Measurements from ENCODE around the gene WDR18.

The WDR18 gene

GRCh38 chr19:984165-984967 lies at the start of gene WDR18:
Gene WDR18, plus strand, starts transcription at chr19:984345. Its CDS starts 9 bp downstream, at chr19:984354.
- DNase-seq (ENCODE audit: low read depth in 2 of 2), result peak; percentile 79 to 84

GRCh38 chr19:934865-935479 lies 49.2 kb upstream of the WDR18 start:
- no peak for DNase-seq (ENCODE audit: low read depth in 2 of 2)

DNA sequence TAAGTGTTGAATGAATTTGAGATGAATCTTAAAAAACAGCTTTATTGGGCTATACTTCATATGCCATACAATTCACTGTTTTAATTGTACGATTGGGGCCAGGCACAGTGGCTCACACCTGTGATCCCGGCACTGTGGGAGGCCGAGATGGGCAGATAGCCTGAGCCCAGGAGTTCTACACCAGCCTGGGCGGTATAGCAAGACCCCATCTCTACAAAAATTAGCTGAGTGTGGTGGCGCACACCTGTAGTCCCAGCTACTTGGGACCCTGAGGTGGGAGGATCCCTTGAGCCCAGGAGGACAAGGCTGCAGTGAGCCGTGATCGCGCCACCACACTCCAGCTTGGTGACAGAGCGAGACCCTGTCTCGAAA lies 48.0 kb upstream of the WDR18 start:
- no peak for DNase-seq (ENCODE audit: low read depth in 2 of 2)

GRCh38 chr19:937259-937694 lies 46.9 kb upstream of the WDR18 start:
- DNase-seq (ENCODE audit: low read depth in 2 of 2), result peak; percentile 40 to 51

DNA sequence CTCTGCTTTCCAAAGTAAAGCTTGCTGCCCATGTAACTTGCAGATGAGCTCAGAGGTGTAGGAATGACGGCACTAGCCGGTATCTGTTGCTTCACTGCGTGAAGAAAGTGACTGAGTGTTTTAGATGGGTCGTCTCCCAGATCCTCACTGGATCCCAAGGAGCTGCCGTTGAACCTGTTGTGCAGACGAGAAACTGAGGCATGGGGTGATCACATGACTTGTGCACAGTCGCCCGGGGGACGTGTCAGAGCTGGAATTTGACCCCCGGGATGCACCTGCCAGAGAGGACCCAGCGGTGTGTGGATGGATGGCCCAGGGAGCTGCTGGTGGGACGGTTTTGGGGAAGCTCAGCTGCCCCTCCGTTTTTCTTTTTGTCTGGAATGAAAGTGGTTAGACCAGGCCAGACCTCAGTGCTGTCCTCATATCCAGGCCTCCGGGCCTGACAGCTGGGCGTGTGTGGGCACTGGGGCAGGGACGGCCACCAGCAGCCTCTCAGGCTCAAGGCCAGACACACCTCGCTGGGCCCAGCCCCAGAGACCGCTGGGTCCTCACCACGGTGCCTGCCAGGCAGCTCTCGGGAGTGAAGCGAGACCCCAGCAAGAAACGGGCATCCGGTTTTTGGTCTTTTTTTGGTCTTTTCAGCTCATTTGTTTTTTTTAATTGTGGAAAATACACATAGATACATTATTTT lies 45.8 kb upstream of the WDR18 start:
- DNase-seq (ENCODE audit: low read depth in 2 of 2), result no peak

DNA sequence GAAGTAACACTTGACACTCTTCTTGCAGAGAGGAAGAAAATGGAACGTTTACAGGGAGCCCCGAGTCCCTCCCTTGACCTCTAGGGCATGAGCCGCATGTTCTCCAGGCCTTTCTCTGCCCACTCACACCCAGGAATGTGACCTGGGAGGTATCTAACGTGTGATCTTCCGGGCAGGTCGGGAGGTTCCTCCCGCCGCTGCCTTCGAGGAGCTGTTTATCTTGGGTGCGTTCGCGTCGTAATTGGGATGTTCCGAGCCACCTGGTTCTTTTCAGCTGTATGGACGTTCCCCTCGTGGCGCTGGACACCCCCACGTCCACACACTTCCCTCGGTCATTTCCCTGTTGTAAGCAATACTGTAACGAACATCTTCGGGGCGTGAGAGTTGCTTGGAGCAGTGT lies 44.7 kb upstream of the WDR18 start:
- no peak for DNase-seq (ENCODE audit: low read depth in 2 of 2)

DNA sequence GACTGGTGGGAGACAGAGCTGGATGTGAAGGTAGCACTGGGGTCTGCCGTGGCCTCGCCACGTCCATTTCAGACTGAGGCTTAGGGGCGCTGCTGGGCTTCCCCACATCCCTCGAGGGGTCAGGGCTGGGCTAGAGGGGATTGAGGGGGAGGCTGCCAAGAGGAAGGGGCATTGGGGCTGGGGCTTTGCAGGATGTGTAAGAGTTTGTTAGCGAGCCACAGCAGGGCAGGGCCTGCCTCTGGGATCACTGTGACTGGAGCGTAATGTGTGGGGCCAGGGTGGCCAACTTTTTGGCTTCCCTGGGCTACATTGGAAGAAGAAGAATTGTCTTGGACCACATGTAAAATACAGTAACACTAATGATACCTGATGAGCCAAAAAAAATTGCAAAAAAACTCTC lies 44.2 kb upstream of the WDR18 start:
- no peak for DNase-seq (ENCODE audit: low read depth in 2 of 2)

- peak; percentile 28 to 40 for DNase-seq (ENCODE audit: low read depth in 2 of 2)
Measured at GRCh38 chr19:940591-941291, 43.4 kb upstream of the WDR18 start.

DNA sequence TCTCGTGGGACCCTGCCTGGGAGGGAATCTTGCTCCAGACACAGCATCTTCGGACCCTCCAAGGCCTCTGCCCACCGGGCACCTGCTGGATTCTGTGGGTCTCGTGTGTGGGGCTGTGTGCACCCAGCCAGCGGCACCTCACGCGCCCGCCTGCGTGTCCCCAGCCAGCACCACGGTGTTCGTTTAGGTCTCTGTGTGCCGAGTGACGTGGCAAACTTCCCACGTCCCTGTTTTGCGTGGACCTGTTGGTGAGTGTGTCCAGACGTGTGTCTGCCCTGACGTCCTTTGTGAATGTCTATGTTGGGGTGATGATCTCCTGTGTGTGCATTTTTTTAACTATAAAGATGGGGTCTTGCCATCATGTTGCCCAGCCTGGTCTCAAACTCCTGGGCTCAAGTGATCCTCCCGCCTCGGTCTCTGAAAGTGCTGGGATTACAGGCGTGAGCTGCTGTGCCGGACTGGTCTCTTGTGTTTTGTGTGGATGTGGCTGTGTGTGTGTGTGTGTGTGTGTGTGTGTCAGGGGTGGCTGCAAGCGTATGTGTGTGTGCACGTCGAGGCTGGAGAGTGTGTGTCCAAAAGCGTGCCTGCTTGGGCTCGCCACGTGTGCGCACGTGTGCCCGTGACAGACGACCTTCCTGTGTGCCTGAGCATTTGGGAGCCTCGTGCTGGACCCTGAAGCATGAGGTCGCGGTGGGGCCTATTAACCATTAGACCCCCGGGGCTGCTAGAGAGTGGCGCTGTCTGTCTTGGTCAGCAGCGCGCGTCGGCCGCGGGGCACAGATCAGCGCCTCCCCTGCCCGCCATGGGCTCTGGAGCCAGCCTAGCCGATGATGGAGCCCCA lies 42.6 kb upstream of the WDR18 start:
- no peak for DNase-seq (ENCODE audit: low read depth in 2 of 2)

- no peak for DNase-seq (ENCODE audit: low read depth in 2 of 2)
Measured at GRCh38 chr19:942133-942645, 42.0 kb upstream of the WDR18 start.

DNA sequence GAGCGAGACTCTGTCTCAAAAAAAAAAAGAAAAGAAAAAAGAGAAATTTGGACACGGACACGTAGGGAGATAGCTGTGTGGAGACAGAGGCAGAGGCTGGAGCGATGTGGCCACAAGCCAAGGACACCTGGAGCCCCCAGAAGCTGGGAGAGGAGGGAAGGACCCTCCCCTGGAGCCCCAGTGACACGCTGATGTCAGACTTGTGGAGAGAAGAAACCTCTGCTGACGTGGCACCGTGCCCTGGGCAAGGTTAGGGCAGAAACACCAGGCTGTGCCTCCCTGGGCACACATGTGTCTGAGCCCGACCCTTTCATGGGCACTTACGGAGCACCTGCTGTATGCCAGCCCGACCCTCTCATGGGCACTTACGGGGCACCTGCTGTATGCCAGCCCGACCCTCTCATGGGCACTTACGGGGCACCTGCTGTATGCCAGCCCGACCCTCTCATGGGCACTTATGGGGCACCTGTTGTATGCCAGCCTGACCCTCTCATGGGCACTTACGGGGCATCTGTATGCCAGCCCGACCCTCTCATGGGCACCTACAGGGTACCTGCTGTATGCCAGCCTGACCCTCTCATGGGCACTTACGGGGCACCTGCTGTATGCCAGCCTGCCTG lies 40.5 kb upstream of the WDR18 start:
- DNase-seq (ENCODE audit: low read depth in 2 of 2), result no peak

DNA sequence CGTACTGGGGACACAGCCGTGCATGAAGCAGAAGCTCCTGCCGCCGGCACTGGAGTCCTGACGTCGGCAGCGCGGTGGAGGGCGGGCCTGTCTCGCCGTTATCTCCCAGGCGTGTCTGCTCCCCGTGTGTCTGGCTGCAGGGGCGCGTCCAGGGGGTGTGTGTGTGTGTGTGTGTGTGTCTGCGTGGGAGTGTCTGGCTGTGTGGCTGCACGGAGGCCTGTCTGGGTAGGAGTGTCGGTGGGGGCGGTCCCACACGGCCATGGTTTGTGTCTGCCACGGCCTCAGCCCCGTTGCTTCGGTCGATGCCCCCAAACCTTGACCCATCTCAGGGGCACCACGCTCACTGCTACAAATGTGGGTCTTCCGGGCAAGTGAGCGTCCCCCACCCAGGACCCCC lies 40.0 kb upstream of the WDR18 start:
- no peak for DNase-seq (ENCODE audit: low read depth in 2 of 2)

DNA sequence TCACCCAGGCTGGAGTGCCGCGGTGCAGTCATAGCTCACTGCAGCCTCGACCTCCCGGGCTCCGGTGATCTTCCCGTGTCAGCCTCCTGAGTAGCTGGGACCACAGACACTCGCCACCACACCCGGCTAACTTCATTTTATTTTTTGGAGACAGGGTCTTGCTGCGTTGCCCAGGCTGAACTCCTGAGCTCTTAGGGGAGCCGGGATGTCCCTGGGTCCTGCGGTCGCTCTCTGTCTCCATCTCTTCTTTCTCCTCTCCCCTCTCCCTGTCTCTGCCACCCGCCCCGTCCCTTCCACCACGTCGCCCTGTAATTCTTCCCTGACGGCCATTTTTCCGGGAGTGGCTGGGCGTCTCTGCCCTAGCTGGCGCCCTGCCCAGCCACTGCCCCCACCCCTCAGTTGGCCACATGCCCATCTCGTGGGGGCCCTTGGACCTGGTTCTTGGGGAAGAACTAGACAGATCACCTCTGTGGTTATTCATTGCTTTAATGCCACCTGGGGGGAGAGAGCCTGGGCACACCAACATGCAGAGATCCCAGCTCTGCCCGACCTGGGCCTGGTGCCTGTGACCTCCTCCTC lies 39.4 kb upstream of the WDR18 start:
- DNase-seq (ENCODE audit: low read depth in 2 of 2), result no peak

GRCh38 chr19:945401-946252 lies 38.5 kb upstream of the WDR18 start:
- no peak for DNase-seq (ENCODE audit: low read depth in 2 of 2)

- no peak for DNase-seq (ENCODE audit: low read depth in 2 of 2)
Measured at GRCh38 chr19:947090-947706, 36.9 kb upstream of the WDR18 start.

GRCh38 chr19:947707-948539 lies 36.2 kb upstream of the WDR18 start:
- DNase-seq (ENCODE audit: low read depth in 2 of 2), result no peak

- DNase-seq (ENCODE audit: low read depth in 2 of 2), result no peak
Measured at GRCh38 chr19:948842-949496, 35.2 kb upstream of the WDR18 start.

All from activated CD8-positive, alpha-beta memory T cell treated with anti-CD3 and anti-CD28 coated beads for 4 hours (primary cell).